Astrocyte of the spinal cord (primary cell): ENCODE results near the gene SMIM36.
"Not testable (repeated sequence)": the region's sequence is repeated elsewhere in the genome, so short reads cannot be mapped to it uniquely, and the experiment has no call there.

Source experiments
- DNase-seq: peaks from one replicate; pipeline ENCODE4 v3.0.0; 2011; ENCODE audit warnings: low read depth, low spot score
- H3K4me3 ChIP-seq: 2 replicates; pipeline ENCODE4 v1.5.1; 2011; ENCODE audit warnings: low read depth, mild to moderate bottlenecking, low read length, moderate library complexity
- CTCF ChIP-seq: IDR thresholded peaks from 2 replicates; pipeline ENCODE4 v1.5.1; 2012; ENCODE audit warnings: low read depth, mild to moderate bottlenecking, low read length, inconsistent platforms
- in situ Hi-C: cut with HindIII; loops from 2 replicates; pipeline ENCODE4 v1.10.0; 2017; ENCODE audit warnings: low sequenced_read_pairs

Gene SMIM36

GRCh38 chr17:55430541-55431288 is 80.5 kb downstream of the SMIM36 start:
- H3K4me3 ChIP-seq, result no peak overlapping the region
- no peak for TF ChIP-seq CTCF
- in situ Hi-C loops, result no loop called here
- no peak for DNase-seq

- no peak overlapping the region for H3K4me3 ChIP-seq
- in situ Hi-C loops, result no loop called here
- TF ChIP-seq CTCF, result no peak
- DNase-seq, result no peak
These were observed 83.7 kb downstream of the SMIM36 start for GRCh38 chr17:55427587-55427882.

- no peak overlapping the region for H3K4me3 ChIP-seq
- in situ Hi-C loops, result no loop called here
- no peak for DNase-seq
- TF ChIP-seq CTCF, result no peak
These were observed 84.2 kb downstream of the SMIM36 start for GRCh38 chr17:55426851-55427586.

GRCh38 chr17:55424893-55425540 is 86.2 kb downstream of the SMIM36 start:
- in situ Hi-C loops, result no loop called here
- no peak for TF ChIP-seq CTCF
- no peak overlapping the region for H3K4me3 ChIP-seq
- no peak for DNase-seq

- in situ Hi-C loops, result no loop called here
- DNase-seq, result no peak
These were observed 87.7 kb downstream of the SMIM36 start for GRCh38 chr17:55423535-55423934.

GRCh38 chr17:55422828-55423164 is 88.5 kb downstream of the SMIM36 start:
- H3K4me3 ChIP-seq, DNase-seq, in situ Hi-C loops: not testable (repeated sequence)

More at GRCh38 chr17:55423535-55423934, 87.7 kb downstream of the SMIM36 start:
- TF ChIP-seq CTCF, result no peak
- H3K4me3 ChIP-seq, result no peak overlapping the region
